ENCODE results near the gene ZPBP. TPM values are rescaled to one million over a fixed set of nuclear protein-coding genes. Genes with fewer than 3 reads are reported as not detected.

Gene ZPBP
- total and polyA plus RNA-seq, 12 donors = not detected

DNA sequence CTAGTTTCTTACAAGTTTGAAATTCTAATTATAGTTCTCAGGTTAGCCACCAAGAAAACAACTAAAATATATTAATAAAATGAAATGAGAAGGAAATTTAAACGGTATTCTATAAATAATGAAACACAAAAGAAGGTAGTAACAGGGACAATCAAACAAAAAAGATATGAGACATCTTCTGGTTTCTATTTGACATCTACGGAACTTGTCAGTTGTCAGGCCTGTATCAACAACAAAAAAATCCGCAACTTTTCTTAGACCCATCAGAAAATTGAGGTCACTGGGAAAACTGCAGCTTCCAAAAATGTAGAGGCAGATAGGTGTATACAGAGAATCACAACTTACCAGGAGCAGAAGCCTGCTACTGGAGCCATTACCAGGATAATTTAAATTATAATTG is 70.6 kb downstream of the ZPBP start:
- H3K4me1 ChIP-seq = no peaks in the 10 kb centered on the region
- H3K9me3 ChIP-seq = peaks cover 0 to 6% (median 0%) of the 10 kb centered on the region in 11 donors
- no peak overlapping the region for H3K27ac ChIP-seq
- TF ChIP-seq CTCF (IDR thresholded peaks at IDR 0.05) = no peak
- no peak overlapping the region for H3K4me3 ChIP-seq
- DNase-seq = no peak
- ATAC-seq = no peak
- H3K36me3 ChIP-seq = no peaks in the 10 kb centered on the region
- no peaks in the 10 kb centered on the region for H3K27me3 ChIP-seq
- 73 to 87% methylated on average over 3 of the region's 3 CpGs for WGBS, 2 donors
- intact Hi-C loops (cut with DNase I) = no loop called here

- no peak for TF ChIP-seq CTCF (IDR thresholded peaks at IDR 0.05)
- H3K4me1 ChIP-seq = no peaks in the 10 kb centered on the region
- no peak overlapping the region for H3K4me3 ChIP-seq
- DNase-seq (no peak), ATAC-seq (no peak)
- H3K27me3 ChIP-seq = no peaks in the 10 kb centered on the region
- H3K27ac ChIP-seq = no peak overlapping the region
- no peaks in the 10 kb centered on the region for H3K9me3 ChIP-seq
- intact Hi-C loops (cut with DNase I) = no loop called here
- 79 to 80% methylated on average over 6 of the region's 6 CpGs for WGBS, 2 donors
- no peaks in the 10 kb centered on the region for H3K36me3 ChIP-seq
These were observed 97.4 kb downstream of the ZPBP start for GRCh38 chr7:49995681-49996080.

DNA sequence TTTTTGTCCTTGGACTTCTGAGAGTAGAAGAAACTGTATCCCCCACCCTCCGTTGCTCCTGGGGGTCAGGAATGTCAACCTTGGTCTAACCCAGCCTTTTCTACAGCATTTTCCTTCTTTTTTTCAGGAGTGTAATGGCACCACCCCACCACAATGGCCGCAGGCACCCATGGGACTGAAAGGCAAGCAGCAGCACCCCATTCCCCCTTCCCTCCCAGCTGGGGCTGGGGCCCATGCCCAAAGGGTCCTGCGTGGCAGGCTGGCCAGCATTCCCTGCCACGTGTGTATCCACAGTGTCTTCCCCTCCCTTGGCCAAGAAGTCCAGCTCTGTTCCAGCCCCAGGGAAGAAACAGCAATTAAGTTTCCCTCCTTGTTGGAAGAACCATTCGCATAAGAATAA is 106.9 kb downstream of the ZPBP start:
- no peaks in the 10 kb centered on the region for H3K36me3 ChIP-seq
- 80 to 81% methylated on average over 5 of the region's 5 CpGs for WGBS, 2 donors
- ATAC-seq (no peak), DNase-seq (no peak)
- no peak overlapping the region for H3K27ac ChIP-seq
- no peak for TF ChIP-seq CTCF (IDR thresholded peaks at IDR 0.05)
- H3K4me3 ChIP-seq = no peak overlapping the region
- H3K9me3 ChIP-seq = peaks cover 0 to 35% (median 8%) of the 10 kb centered on the region in 11 donors
- no peaks in the 10 kb centered on the region for H3K4me1 ChIP-seq
- intact Hi-C loops (cut with DNase I) = no loop called here
- H3K27me3 ChIP-seq = no peaks in the 10 kb centered on the region

DNA sequence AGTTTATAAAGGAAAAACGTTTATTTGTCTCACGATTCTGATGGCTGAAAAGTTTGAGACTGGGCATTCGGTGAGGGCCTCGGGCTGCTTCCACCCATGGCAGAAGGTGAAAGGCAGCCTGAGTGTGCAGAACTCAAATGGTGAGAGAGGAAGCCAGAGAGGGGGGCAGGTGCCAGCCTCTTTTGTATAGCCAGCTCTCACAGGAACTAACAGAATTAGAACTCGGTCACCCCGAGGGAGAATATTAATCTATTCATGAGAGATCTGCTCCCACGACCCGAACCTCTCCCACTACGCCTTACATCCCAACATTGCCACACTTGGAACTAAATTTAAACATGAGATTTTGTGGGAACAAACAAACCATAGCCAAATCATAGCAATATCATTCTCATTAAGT is 112.6 kb downstream of the ZPBP start:
- ATAC-seq (no peak), DNase-seq (no peak)
- Histone ChIP-seq H3K9me3 (no peaks in the 10 kb centered on the region), H3K36me3 (no peaks in the 10 kb centered on the region), H3K27ac (no peak overlapping the region), H3K4me1 (no peaks in the 10 kb centered on the region), H3K4me3 (no peak overlapping the region), H3K27me3 (no peaks in the 10 kb centered on the region)
- no peak for TF ChIP-seq CTCF (IDR thresholded peaks at IDR 0.05)
- intact Hi-C loops (cut with DNase I) = no loop called here
- WGBS, 2 donors = 76 to 78% methylated on average over 9 of the region's 9 CpGs

GRCh38 chr7:49976238-49976637 is 116.8 kb downstream of the ZPBP start:
- no peak for TF ChIP-seq CTCF (IDR thresholded peaks at IDR 0.05)
- H3K36me3 ChIP-seq = no peaks in the 10 kb centered on the region
- ATAC-seq (no peak), DNase-seq (no peak)
- no peaks in the 10 kb centered on the region for H3K4me1 ChIP-seq
- H3K9me3 ChIP-seq = no peaks in the 10 kb centered on the region
- H3K27me3 ChIP-seq = no peaks in the 10 kb centered on the region
- no peak overlapping the region for H3K4me3 ChIP-seq
- 67 to 76% methylated on average over 1 of the region's 1 CpG for WGBS, 2 donors
- intact Hi-C loops (cut with DNase I) = no loop called here
- no peak overlapping the region for H3K27ac ChIP-seq

Measured in heart right ventricle (tissue), 16 donors.